ENCODE measurements around the gene PRKCB.

DNA sequence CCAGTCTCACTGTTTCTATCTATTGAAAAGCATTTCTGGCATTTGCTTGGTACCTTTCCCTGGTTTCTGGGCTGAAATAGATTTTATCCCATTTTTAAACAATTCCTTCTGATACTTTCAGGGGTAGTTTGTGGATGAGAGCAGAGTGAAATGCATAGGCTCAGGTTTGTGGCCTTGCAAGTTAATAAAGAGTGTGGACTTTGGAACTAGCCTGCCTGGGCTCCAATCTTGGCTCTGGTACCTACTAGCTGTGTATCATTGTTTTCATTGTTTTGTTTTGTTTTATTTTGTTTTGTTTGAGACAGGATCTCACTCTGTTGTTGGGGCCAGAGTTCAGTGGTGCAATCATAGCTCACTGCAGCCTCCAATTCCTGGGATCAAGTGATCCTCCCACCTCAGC is 175.5 kb downstream of the PRKCB start:
- TF ChIP-seq ZNF530 (tag by site-specific recombination; IDR thresholded peaks at IDR 0.05; ENCODE audit: low read depth) (no peak), HOXA7 (CRISPR knock-in tag; IDR thresholded peaks at IDR 0.05; ENCODE audit: borderline replicate concordance) (no peak)
- TF ChIP-seq, protein P1, sequence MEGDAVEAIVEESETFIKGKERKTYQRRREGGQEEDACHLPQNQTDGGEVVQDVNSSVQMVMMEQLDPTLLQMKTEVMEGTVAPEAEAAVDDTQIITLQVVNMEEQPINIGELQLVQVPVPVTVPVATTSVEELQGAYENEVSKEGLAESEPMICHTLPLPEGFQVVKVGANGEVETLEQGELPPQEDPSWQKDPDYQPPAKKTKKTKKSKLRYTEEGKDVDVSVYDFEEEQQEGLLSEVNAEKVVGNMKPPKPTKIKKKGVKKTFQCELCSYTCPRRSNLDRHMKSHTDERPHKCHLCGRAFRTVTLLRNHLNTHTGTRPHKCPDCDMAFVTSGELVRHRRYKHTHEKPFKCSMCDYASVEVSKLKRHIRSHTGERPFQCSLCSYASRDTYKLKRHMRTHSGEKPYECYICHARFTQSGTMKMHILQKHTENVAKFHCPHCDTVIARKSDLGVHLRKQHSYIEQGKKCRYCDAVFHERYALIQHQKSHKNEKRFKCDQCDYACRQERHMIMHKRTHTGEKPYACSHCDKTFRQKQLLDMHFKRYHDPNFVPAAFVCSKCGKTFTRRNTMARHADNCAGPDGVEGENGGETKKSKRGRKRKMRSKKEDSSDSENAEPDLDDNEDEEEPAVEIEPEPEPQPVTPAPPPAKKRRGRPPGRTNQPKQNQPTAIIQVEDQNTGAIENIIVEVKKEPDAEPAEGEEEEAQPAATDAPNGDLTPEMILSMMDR (tag by site-specific recombination; IDR thresholded peaks at IDR 0.05) = no peak

Data from HEK293 (cell line).